Smooth muscle cell (in vitro differentiated cells): ENCODE measurements around the gene GRIP2. TPM values are rescaled to one million over a fixed set of nuclear protein-coding genes. Genes with fewer than 3 reads are reported as not detected.

Experiments
- DNase-seq: peaks from one replicate; lab custom pipeline; 2025; ENCODE audit not compliant: unreplicated experiment; lab: John Stamatoyannopoulos, UW
- H2AFZ ChIP-seq: fragments of 200-600 bp; sonication (generic); 2 replicates; pipeline ENCODE4 v1.6.0; 2016; ENCODE audit warnings: antibody characterized with exemption, low read depth, mild to moderate bottlenecking
- H3F3A ChIP-seq: fragments of 200-600 bp; sonication (generic); 2 replicates; pipeline ENCODE4 v1.6.0; 2017; ENCODE audit warnings: antibody characterized with exemption, low read depth
- H3K27ac ChIP-seq: fragments of 200-600 bp; sonication (generic); 2 replicates; pipeline ENCODE4 v1.5.1; 2016; ENCODE audit warnings: low read depth, mild to moderate bottlenecking
- H3K27me3 ChIP-seq: fragments of 200-600 bp; sonication (generic); 2 replicates; pipeline ENCODE4 v1.6.1; 2016; ENCODE audit warnings: low read depth, mild to moderate bottlenecking
- H3K36me3 ChIP-seq: fragments of 200-600 bp; sonication (generic); 2 replicates; pipeline ENCODE4 v1.5.1; 2016; ENCODE audit warnings: low read depth
- H3K4me1 ChIP-seq: fragments of 200-600 bp; sonication (generic); 2 replicates; pipeline ENCODE4 v1.5.1; 2016; ENCODE audit warnings: low read depth
- H3K4me2 ChIP-seq: fragments of 200-600 bp; sonication (generic); 2 replicates; pipeline ENCODE4 v1.6.0; 2016; ENCODE audit warnings: mild to moderate bottlenecking
- H3K4me3 ChIP-seq: fragments of 200-600 bp; sonication (generic); 2 replicates; pipeline ENCODE4 v1.5.1; 2016; ENCODE audit warnings: mild to moderate bottlenecking
- H3K79me2 ChIP-seq: fragments of 200-600 bp; sonication (generic); 2 replicates; pipeline ENCODE4 v1.6.0; 2016; ENCODE audit warnings: low read depth, mild to moderate bottlenecking
- H3K9ac ChIP-seq: fragments of 200-600 bp; sonication (generic); 2 replicates; pipeline ENCODE4 v1.6.0; 2016; ENCODE audit warnings: low read depth
- H3K9me3 ChIP-seq: fragments of 200-600 bp; sonication (generic); replicated peaks from 2 replicates; pipeline ENCODE4 v1.5.1; 2016; ENCODE audit warnings: low read depth
- H4K20me1 ChIP-seq: fragments of 200-600 bp; sonication (generic); 2 replicates; pipeline ENCODE4 v1.6.0; 2016; ENCODE audit warnings: low read depth
- CTCF ChIP-seq: fragments of 200-600 bp; sonication (generic); IDR thresholded peaks from 2 replicates; pipeline ENCODE4 v1.5.1; 2017; ENCODE audit warnings: borderline replicate concordance, mild to moderate bottlenecking, antibody characterized with exemption; ENCODE audit not compliant: insufficient read depth, poor library complexity, severe bottlenecking
- WGBS: methylation state at CpG from one replicate; pipeline ENCODE4 v1.1.7; 2016; ENCODE audit warnings: low lambda C conversion rate; 5-methylcytosine and 5-hydroxymethylcytosine counted together
- polyA plus RNA-seq: library from polyadenylated mRNA; unstranded; fragments of >200 nt; fragmentation: Nextera tagmentation; extraction: Ambion mirVana; gene quantifications from 2 replicates; pipeline ENCODE4 v1.2.1, GENCODE V29; 2016
- total RNA-seq: library from RNA; depleted of rRNA; stranded (reverse); fragments of >200 nt; gene quantifications from 2 replicates; pipeline ENCODE4 v1.2.3, GENCODE V29; 2014

Gene GRIP2
- total and polyA plus RNA-seq, 2 experiments from 2014 or later, result 2.0 to 6.5 TPM

- Histone ChIP-seq H3K27me3 (peaks cover 4% of the 10 kb centered on the region), H3K79me2 (no peaks in the 10 kb centered on the region), H3K4me1 (no peaks in the 10 kb centered on the region), H3K9me3 (no peaks in the 10 kb centered on the region), H3K36me3 (no peaks in the 10 kb centered on the region), H3K9ac (no peak overlapping the region), H4K20me1 (no peaks in the 10 kb centered on the region), H3F3A (no peaks in the 10 kb centered on the region), H3K4me3 (no peak overlapping the region), H3K4me2 (no peak overlapping the region), H3K27ac (no peak overlapping the region), H2AFZ (no peak overlapping the region)
- no peak for TF ChIP-seq CTCF
- WGBS, result 79% methylated on average over 4 of the region's 4 CpGs
- no peak for DNase-seq
Measured at GRCh38 chr3:14560110-14560509, 20.0 kb upstream of the GRIP2 start.

GRCh38 chr3:14558029-14558428, 17.9 kb upstream of the GRIP2 start:
- Histone ChIP-seq H3K79me2 (no peaks in the 10 kb centered on the region), H3F3A (no peaks in the 10 kb centered on the region), H3K27ac (no peak overlapping the region), H4K20me1 (no peaks in the 10 kb centered on the region), H3K4me1 (no peaks in the 10 kb centered on the region), H3K27me3 (no peaks in the 10 kb centered on the region), H2AFZ (no peak overlapping the region), H3K9me3 (no peaks in the 10 kb centered on the region), H3K9ac (no peak overlapping the region), H3K4me3 (no peak overlapping the region), H3K4me2 (no peak overlapping the region), H3K36me3 (no peaks in the 10 kb centered on the region)
- TF ChIP-seq CTCF, result no peak
- 97% methylated on average over 9 of the region's 9 CpGs for WGBS
- no peak for DNase-seq

GRCh38 chr3:14555835-14556234, 15.7 kb upstream of the GRIP2 start:
- H3K4me3 ChIP-seq, result no peak overlapping the region
- no peak overlapping the region for H2AFZ ChIP-seq
- no peaks in the 10 kb centered on the region for H3K79me2 ChIP-seq
- no peaks in the 10 kb centered on the region for H3K27me3 ChIP-seq
- no peaks in the 10 kb centered on the region for H3K36me3 ChIP-seq
- DNase-seq, result no peak
- no peaks in the 10 kb centered on the region for H3F3A ChIP-seq
- H3K27ac ChIP-seq, result no peak overlapping the region
- no peak for TF ChIP-seq CTCF
- no peak overlapping the region for H3K4me2 ChIP-seq
- H4K20me1 ChIP-seq, result no peaks in the 10 kb centered on the region
- H3K9me3 ChIP-seq, result no peaks in the 10 kb centered on the region
- no peaks in the 10 kb centered on the region for H3K4me1 ChIP-seq
- H3K9ac ChIP-seq, result no peak overlapping the region
- WGBS, result 62% methylated on average over 21 of the region's 22 CpGs

GRCh38 chr3:14554715-14555114, 14.6 kb upstream of the GRIP2 start:
- TF ChIP-seq CTCF, result no peak
- H3K4me2 ChIP-seq, result no peak overlapping the region
- no peaks in the 10 kb centered on the region for H3K4me1 ChIP-seq
- H3F3A ChIP-seq, result no peaks in the 10 kb centered on the region
- H2AFZ ChIP-seq, result no peak overlapping the region
- no peaks in the 10 kb centered on the region for H3K27me3 ChIP-seq
- H3K4me3 ChIP-seq, result no peak overlapping the region
- 94% methylated on average over 1 of the region's 3 CpGs for WGBS
- no peaks in the 10 kb centered on the region for H3K36me3 ChIP-seq
- H3K9ac ChIP-seq, result no peak overlapping the region
- DNase-seq, result no peak
- no peaks in the 10 kb centered on the region for H3K9me3 ChIP-seq
- H3K79me2 ChIP-seq, result no peaks in the 10 kb centered on the region
- no peak overlapping the region for H3K27ac ChIP-seq
- no peaks in the 10 kb centered on the region for H4K20me1 ChIP-seq
